ENCODE data around the gene AKAP13. TPM values are rescaled to one million over a fixed set of nuclear protein-coding genes. Genes with fewer than 3 reads are reported as not detected.

The AKAP13 gene
- total RNA-seq = 155 TPM

GRCh38 chr15:85380217-85380811 is at the start of gene AKAP13:
TSS of gene AKAP13 (plus strand) at chr15:85380603. CDS start at chr15:85485721, 105,118 bp downstream.

GRCh38 chr15:85794598-85795336 is 414.4 kb downstream of the AKAP13 start, which contains the start of gene KLHL25:
TSS of gene KLHL25 (minus strand) at chr15:85794925. CDS start at chr15:85769810, 25,115 bp downstream.

Small RNAs within 50 kb of the gene (small RNA-seq; reads per million reads assigned to genes)
- gene AC021739.1 (ENCODE audit: low replicate concordance) (not detected), gene MIR1276 (ENCODE audit: low replicate concordance) (0.16 reads per million), gene RNU6-1280P (ENCODE audit: low replicate concordance) (not detected), gene RNU7-79P (ENCODE audit: low replicate concordance) (not detected)

All from metanephros (tissue), 2 donors.